Nephron progenitor cell (in vitro differentiated cells): ENCODE measurements around the gene SPATS2.

Experiments
- DNase-seq: peaks from one replicate; pipeline ENCODE4 v3.0.0; 2021
- H3K27ac Mint-ChIP-seq: 2 replicates; pipeline ENCODE4 v1.8.0; 2021; ENCODE audit warnings: mild to moderate bottlenecking, moderate library complexity, mixed read lengths
- H3K27me3 Mint-ChIP-seq: 2 replicates; pipeline ENCODE4 v1.8.0; 2021; ENCODE audit warnings: mild to moderate bottlenecking, low read depth, mixed read lengths; ENCODE audit not compliant: poor library complexity
- H3K36me3 Mint-ChIP-seq: 2 replicates; pipeline ENCODE4 v1.8.0; 2021; ENCODE audit warnings: low read depth, mixed read lengths
- H3K4me1 Mint-ChIP-seq: 2 replicates; pipeline ENCODE4 v1.8.0; 2021; ENCODE audit warnings: mixed read lengths
- H3K4me3 Mint-ChIP-seq: 2 replicates; pipeline ENCODE4 v1.8.0; 2021; ENCODE audit warnings: mild to moderate bottlenecking, moderate library complexity, mixed read lengths
- H3K9me3 Mint-ChIP-seq: 2 replicates; pipeline ENCODE4 v1.8.0; 2021; ENCODE audit warnings: mild to moderate bottlenecking, moderate library complexity, mixed read lengths
- TF ChIP-seq, protein P1 (sequence below): fragments of 200-600 bp; sonication (generic); IDR thresholded peaks from 2 replicates; pipeline ENCODE4 v1.5.0; 2021; ENCODE audit warnings: antibody characterized with exemption

SPATS2 gene

DNA sequence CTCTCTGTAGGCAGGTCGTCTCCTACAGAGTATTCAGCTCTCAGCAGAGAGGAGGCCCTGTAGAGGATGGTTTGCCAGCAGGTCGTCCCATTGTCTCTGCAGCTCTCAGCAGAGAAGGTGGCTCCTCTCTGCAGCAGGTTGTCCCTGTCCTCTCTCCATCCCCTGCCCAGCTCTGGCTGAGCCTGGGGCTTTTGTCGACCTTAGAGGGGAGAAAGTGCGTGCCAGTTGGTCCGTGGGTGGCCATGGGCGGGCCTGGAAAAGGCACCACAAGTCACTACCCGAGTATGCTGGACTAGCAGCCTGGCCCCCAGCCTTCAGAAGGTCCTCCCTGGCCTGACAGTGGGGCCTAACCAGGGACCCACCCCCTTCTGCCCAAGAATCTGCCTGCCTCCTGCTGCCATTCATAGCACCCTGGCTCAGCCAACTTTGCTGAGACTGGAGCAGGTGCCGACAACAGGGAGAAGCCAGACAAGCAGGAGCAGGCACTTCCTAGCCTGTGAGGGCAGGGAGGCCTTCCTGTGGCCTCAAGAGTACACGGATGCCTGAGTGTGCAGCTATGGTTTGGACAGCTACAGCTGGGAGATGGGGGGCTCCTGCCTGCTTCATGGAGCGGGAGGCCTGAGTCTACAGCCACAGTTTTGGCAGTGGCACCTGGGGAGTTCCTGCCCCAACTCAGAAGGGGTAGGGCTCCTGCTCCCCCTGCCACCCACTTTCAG, 111.8 kb downstream of the SPATS2 start:
- no peak overlapping the region for H3K4me3 Mint-ChIP-seq
- peaks cover 24% of the 10 kb centered on the region for H3K4me1 Mint-ChIP-seq
- H3K27ac Mint-ChIP-seq = no peak overlapping the region
- no peak for DNase-seq
- no peaks in the 10 kb centered on the region for H3K27me3 Mint-ChIP-seq
- H3K9me3 Mint-ChIP-seq = no peaks in the 10 kb centered on the region
- TF ChIP-seq, protein P1, sequence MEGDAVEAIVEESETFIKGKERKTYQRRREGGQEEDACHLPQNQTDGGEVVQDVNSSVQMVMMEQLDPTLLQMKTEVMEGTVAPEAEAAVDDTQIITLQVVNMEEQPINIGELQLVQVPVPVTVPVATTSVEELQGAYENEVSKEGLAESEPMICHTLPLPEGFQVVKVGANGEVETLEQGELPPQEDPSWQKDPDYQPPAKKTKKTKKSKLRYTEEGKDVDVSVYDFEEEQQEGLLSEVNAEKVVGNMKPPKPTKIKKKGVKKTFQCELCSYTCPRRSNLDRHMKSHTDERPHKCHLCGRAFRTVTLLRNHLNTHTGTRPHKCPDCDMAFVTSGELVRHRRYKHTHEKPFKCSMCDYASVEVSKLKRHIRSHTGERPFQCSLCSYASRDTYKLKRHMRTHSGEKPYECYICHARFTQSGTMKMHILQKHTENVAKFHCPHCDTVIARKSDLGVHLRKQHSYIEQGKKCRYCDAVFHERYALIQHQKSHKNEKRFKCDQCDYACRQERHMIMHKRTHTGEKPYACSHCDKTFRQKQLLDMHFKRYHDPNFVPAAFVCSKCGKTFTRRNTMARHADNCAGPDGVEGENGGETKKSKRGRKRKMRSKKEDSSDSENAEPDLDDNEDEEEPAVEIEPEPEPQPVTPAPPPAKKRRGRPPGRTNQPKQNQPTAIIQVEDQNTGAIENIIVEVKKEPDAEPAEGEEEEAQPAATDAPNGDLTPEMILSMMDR = no peak
- H3K36me3 Mint-ChIP-seq = peaks cover 25% of the 10 kb centered on the region

DNA sequence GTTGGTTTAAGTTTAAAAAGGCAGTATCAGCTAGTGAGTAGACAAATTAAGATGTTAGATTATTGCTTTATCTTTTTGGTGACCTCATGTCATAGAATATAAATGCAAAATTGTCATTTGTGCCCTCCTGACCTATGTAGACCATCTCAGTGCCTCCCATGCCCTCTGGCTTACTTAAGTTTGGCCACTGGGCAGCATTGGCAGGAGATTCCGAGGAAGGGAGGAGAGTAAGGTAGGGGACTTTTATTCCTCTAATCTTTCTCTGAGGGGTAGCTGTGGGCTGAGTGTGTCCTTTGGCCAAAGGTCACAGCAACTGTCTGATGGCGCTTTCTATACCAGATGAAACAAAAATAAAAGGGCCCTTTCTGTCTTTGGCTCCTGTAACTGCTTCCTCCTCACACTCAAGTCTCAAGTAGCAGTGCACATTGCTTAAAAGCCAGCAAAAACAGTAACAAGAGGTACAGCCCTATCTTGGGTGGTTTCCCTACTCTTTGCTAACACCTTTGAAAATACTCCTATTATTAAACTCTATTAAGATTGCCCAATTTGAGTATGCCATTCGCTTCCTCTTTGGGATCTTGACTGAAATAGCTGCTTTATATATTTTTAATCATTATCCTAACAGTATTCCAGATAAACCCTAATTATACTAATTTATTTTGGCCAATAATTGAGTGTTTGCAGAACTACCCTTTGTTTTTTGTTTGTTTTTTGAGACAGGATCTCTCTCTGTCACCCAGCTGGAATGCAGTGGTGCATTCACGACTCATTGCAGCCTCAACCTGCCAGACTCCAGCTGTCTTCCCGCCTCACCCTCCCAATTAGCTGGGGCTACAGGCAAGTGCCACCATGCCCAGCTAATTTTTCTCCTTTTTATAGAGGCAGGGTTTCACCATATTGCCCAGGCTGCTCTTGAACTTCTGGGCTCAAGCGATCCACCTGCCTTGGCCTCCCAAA, 115.1 kb downstream of the SPATS2 start:
- peak overlapping the region; percentile 68 for H3K27ac Mint-ChIP-seq
- TF ChIP-seq, protein P1 = no peak
- H3K9me3 Mint-ChIP-seq = no peaks in the 10 kb centered on the region
- H3K4me1 Mint-ChIP-seq = peaks cover 12% of the 10 kb centered on the region
- H3K4me3 Mint-ChIP-seq = no peak overlapping the region
- no peak for DNase-seq
- H3K27me3 Mint-ChIP-seq = no peaks in the 10 kb centered on the region
- peaks cover 17% of the 10 kb centered on the region for H3K36me3 Mint-ChIP-seq

DNA sequence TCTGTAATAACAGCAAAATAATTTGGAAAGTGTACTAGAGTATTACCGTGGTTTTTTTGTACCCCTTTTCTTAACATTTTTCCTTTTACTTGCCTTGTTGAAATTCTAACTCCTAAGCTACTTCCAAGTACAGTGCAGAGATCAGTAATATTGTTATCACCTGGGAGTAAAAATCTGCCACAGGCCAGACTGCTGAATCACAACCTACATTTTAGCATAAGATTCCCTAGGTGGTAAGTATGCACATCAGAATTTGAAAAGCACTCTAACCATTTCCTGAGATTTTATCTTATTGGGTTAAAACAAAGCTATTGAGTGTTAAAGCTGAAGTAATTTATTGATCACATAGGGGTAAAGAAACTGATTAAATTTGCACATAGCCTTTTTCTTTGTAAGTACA, 116.4 kb downstream of the SPATS2 start:
- H3K36me3 Mint-ChIP-seq = peaks cover 17% of the 10 kb centered on the region
- H3K27me3 Mint-ChIP-seq = no peaks in the 10 kb centered on the region
- H3K9me3 Mint-ChIP-seq = no peaks in the 10 kb centered on the region
- DNase-seq = no peak
- TF ChIP-seq, protein P1 = no peak
- no peak overlapping the region for H3K27ac Mint-ChIP-seq
- H3K4me3 Mint-ChIP-seq = no peak overlapping the region
- H3K4me1 Mint-ChIP-seq = peaks cover 12% of the 10 kb centered on the region

DNA sequence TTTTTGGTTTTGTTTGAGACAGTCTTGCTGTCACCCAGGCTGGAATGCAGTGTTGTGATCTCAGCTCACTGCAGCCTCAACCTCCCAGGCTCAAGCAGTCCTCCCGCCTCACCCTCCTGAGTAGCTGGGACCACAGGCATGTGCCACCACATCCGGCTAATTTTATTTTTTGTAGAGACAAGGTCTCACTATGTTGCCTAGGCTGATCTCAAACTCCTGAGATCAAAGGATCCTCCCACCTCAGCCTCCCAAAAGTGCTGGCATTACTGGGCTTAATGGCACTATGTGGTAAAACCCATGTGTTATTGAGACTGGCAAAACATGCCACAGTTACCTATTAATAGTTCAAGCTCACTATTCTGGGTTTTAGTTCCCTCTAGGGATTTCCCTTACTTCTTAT, 120.3 kb downstream of the SPATS2 start:
- Mint-ChIP-seq H3K27ac (peak overlapping the region; percentile 71), H3K4me1 (peaks cover 14% of the 10 kb centered on the region), H3K9me3 (no peaks in the 10 kb centered on the region), H3K4me3 (no peak overlapping the region), H3K27me3 (no peaks in the 10 kb centered on the region), H3K36me3 (peaks cover 31% of the 10 kb centered on the region)
- no peak for DNase-seq
- TF ChIP-seq, protein P1 = no peak

DNA sequence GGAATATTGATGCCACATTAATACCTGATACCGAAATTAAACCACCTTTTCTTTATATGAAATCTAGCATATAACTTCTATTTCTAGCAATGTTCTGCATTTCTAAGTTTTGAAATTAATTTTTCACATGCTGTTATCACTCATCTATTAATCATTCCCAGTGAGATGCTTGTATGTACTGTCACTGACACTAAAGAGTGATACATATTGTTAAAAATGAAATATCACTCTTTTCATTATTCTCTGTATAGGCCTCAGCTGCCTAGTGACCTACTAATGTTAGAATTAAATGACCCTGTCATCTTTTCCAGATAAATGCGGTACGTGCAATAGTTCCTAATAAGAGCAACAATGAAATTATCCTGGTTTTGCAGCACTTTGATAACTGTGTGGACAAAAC, 121.9 kb downstream of the SPATS2 start:
- Mint-ChIP-seq H3K4me3 (no peak overlapping the region), H3K4me1 (peaks cover 9% of the 10 kb centered on the region), H3K27me3 (no peaks in the 10 kb centered on the region), H3K36me3 (peaks cover 37% of the 10 kb centered on the region), H3K9me3 (no peaks in the 10 kb centered on the region), H3K27ac (no peak overlapping the region)
- no peak for DNase-seq
- TF ChIP-seq, protein P1 = no peak
